ENCODE measurements around the gene NHSL2. TPM values are rescaled to one million over a fixed set of nuclear protein-coding genes. Genes with fewer than 3 reads are reported as not detected.

NHSL2 gene
- total RNA-seq, 1 donor from 2014 or later, result 11.3 TPM

GRCh38 chrX:72095370-72095769 lies 184.7 kb downstream of the NHSL2 start:
- H3K27ac Mint-ChIP-seq, result no peak overlapping the region
- no peak for TF ChIP-seq CTCF (conservative IDR thresholded peaks at IDR 0.05)
- no peak overlapping the region for H3K4me3 Mint-ChIP-seq
- peaks cover 8% of the 10 kb centered on the region for H3K9me3 Mint-ChIP-seq
- peaks cover 7% of the 10 kb centered on the region for H3K4me1 Mint-ChIP-seq (ENCODE audit: unreplicated experiment)
- no peaks in the 10 kb centered on the region for H3K36me3 Mint-ChIP-seq
- no peak for DNase-seq (ENCODE audit: extremely low spot score, unreplicated experiment)
- H3K27me3 Mint-ChIP-seq, result no peaks in the 10 kb centered on the region

- Mint-ChIP-seq H3K9me3 (peaks cover 8% of the 10 kb centered on the region), H3K27me3 (no peaks in the 10 kb centered on the region), H3K4me1 (ENCODE audit: unreplicated experiment) (peaks cover 7% of the 10 kb centered on the region), H3K27ac (no peak overlapping the region), H3K36me3 (no peaks in the 10 kb centered on the region), H3K4me3 (no peak overlapping the region)
- DNase-seq (ENCODE audit: extremely low spot score, unreplicated experiment), result no peak
- no peak for TF ChIP-seq CTCF (conservative IDR thresholded peaks at IDR 0.05)
Observed at GRCh38 chrX:72097098-72097497, 186.5 kb downstream of the NHSL2 start.

- Mint-ChIP-seq H3K4me1 (ENCODE audit: unreplicated experiment) (peaks cover under 1% of the 10 kb centered on the region), H3K4me3 (no peak overlapping the region), H3K27me3 (no peaks in the 10 kb centered on the region), H3K9me3 (peaks cover 5% of the 10 kb centered on the region), H3K36me3 (no peaks in the 10 kb centered on the region), H3K27ac (no peak overlapping the region)
- no peak for TF ChIP-seq CTCF (conservative IDR thresholded peaks at IDR 0.05)
- no peak for DNase-seq (ENCODE audit: extremely low spot score, unreplicated experiment)
Observed at GRCh38 chrX:72100051-72100755, 189.6 kb downstream of the NHSL2 start.

- Mint-ChIP-seq H3K4me1 (ENCODE audit: unreplicated experiment) (no peaks in the 10 kb centered on the region), H3K9me3 (peaks cover 5% of the 10 kb centered on the region), H3K27ac (no peak overlapping the region), H3K27me3 (no peaks in the 10 kb centered on the region), H3K36me3 (no peaks in the 10 kb centered on the region), H3K4me3 (no peak overlapping the region)
- no peak for DNase-seq (ENCODE audit: extremely low spot score, unreplicated experiment)
- no peak for TF ChIP-seq CTCF (conservative IDR thresholded peaks at IDR 0.05)
Observed at GRCh38 chrX:72100824-72101351, 190.2 kb downstream of the NHSL2 start.

DNA sequence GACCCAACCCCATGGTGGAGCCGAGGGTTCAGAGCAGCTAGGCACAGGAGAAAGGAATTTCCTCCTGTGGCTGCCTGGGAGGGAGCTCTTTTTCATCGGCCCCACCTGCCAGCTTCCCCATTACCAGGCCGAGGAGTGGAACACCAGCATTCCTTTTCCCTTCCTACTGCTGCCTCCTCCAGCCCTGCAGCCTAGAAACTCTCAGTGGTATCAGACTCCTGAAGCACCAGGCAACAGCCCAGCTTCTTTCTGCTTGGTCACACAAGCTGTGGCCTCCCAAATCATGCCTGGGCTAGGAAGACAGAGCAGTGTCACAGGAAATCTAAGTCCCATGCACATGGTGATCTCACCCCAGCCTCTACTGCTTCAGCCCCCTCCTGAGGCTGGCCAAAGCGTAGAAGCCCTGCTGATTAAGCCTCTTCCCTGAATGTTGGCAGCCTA lies 191.0 kb downstream of the NHSL2 start:
- H3K27ac Mint-ChIP-seq, result no peak overlapping the region

More for the DNA sequence above, 191.0 kb downstream of the NHSL2 start:
- Mint-ChIP-seq H3K27me3 (no peaks in the 10 kb centered on the region), H3K9me3 (peaks cover 5% of the 10 kb centered on the region), H3K4me3 (no peak overlapping the region), H3K4me1 (ENCODE audit: unreplicated experiment) (no peaks in the 10 kb centered on the region), H3K36me3 (no peaks in the 10 kb centered on the region)
- DNase-seq (ENCODE audit: extremely low spot score, unreplicated experiment), result no peak
- TF ChIP-seq CTCF (conservative IDR thresholded peaks at IDR 0.05), result no peak
